H1 (cell line): ENCODE data around the gene MEST.

Source experiments
- ATF2 ChIP-seq: IDR thresholded peaks from 2 replicates; pipeline ENCODE4 v1.6.1; 2012; ENCODE audit warnings: low read length, inconsistent platforms
- CTCF ChIP-seq, 3 experiments: IDR thresholded peaks; 1 replicate in 2 of 3; 2 replicates in 1 of 3; pipeline versions ENCODE4 v1.5.1 to v1.6.1; 2011; ENCODE audit warnings: low read length in 3 of 3, mild to moderate bottlenecking in 3 of 3, inconsistent platforms in 2 of 3, low read depth in 1 of 3, moderate library complexity in 1 of 3; ENCODE audit not compliant: insufficient read depth in 1 of 3; ENCODE audit errors: control extremely low read depth in 1 of 3
- EP300 ChIP-seq, 2 experiments: IDR thresholded peaks; 1 replicate in 1 of 2; 2 replicates in 1 of 2; pipeline ENCODE4 v1.6.1; 2011 to 2012; ENCODE audit warnings: low read depth in 2 of 2, low read length in 2 of 2, mild to moderate bottlenecking in 2 of 2, borderline replicate concordance in 1 of 2, inconsistent platforms in 1 of 2, moderate library complexity in 1 of 2
- JUND ChIP-seq: IDR thresholded peaks from 2 replicates; pipeline ENCODE4 v1.6.1; 2011; ENCODE audit warnings: mild to moderate bottlenecking, improper control_type of control experiment, low read length
- MAX ChIP-seq: IDR thresholded peaks from 2 replicates; pipeline ENCODE4 v1.6.1; 2012; ENCODE audit warnings: inconsistent platforms
- NRF1 ChIP-seq: IDR thresholded peaks from 2 replicates; pipeline ENCODE4 v1.6.1; 2011; ENCODE audit warnings: mild to moderate bottlenecking, low read depth, low read length, improper control_type of control experiment
- POLR2A ChIP-seq, 2 experiments: IDR thresholded peaks; 1 replicate in 1 of 2; 2 replicates in 1 of 2; pipeline ENCODE4 v1.6.1; 2011; ENCODE audit warnings: low read depth in 2 of 2, low read length in 2 of 2, mild to moderate bottlenecking in 2 of 2; ENCODE audit errors: control extremely low read depth in 1 of 2
- POLR2AphosphoS5 ChIP-seq: IDR thresholded peaks from 2 replicates; pipeline ENCODE4 v1.6.1; 2011; ENCODE audit warnings: low read depth, low read length
- POU5F1 ChIP-seq: IDR thresholded peaks from 2 replicates; pipeline ENCODE4 v1.6.1; 2011; ENCODE audit warnings: low read depth, mild to moderate bottlenecking, low read length, moderate library complexity
- SAP30 ChIP-seq: fragments of 300-600 bp; sonication (generic); IDR thresholded peaks from 2 replicates; pipeline ENCODE4 v1.7.1; 2012; ENCODE audit warnings: low read length, moderate library complexity, mild to moderate bottlenecking, inconsistent platforms; ENCODE audit not compliant: insufficient read depth, insufficient replicate concordance
- SIN3A ChIP-seq, 2 experiments: IDR thresholded peaks in 1 of 2; conservative IDR thresholded peaks in 1 of 2; 2 replicates each; pipeline ENCODE4 v1.6.1; 2011 to 2012; ENCODE audit warnings: low read length in 2 of 2, improper control_type of control experiment in 1 of 2, low read depth in 1 of 2, mild to moderate bottlenecking in 1 of 2
- TAF1 ChIP-seq: IDR thresholded peaks from 2 replicates; pipeline ENCODE4 v1.6.1; 2011; ENCODE audit warnings: mild to moderate bottlenecking, low read depth, low read length

- TF ChIP-seq TAF1, result no peak
- TF ChIP-seq SAP30, result no peak
- no peak for TF ChIP-seq CTCF (IDR thresholded peaks at IDR 0.05; ENCODE audit: control extremely low read depth in 1 of 3, insufficient read depth in 1 of 3, low read depth in 1 of 3, low read length in 3 of 3)
- no peak for TF ChIP-seq ATF2
- TF ChIP-seq NRF1, result no peak
- TF ChIP-seq SIN3A (conservative IDR thresholded peaks at IDR 0.05 in 1 of 2, IDR thresholded peaks at IDR 0.05 in 1 of 2; ENCODE audit: low read depth in 1 of 2, low read length in 2 of 2), result no peak
- TF ChIP-seq POU5F1, result no peak
- no peak for TF ChIP-seq JUND
- TF ChIP-seq POLR2A (IDR thresholded peaks at IDR 0.05; ENCODE audit: control extremely low read depth in 1 of 2, low read depth in 2 of 2, low read length in 2 of 2), result no peak
- no peak for TF ChIP-seq POLR2AphosphoS5
- TF ChIP-seq EP300 (IDR thresholded peaks at IDR 0.05; ENCODE audit: borderline replicate concordance in 1 of 2, low read depth in 2 of 2, low read length in 2 of 2), result no peak
- no peak for TF ChIP-seq MAX
These were observed 21.6 kb downstream of the MEST start for GRCh38 chr7:130513447-130513846.
